A549 (cell line): ENCODE measurements around the gene SPATA1.

Experiments
- BHLHE40 ChIP-seq: IDR thresholded peaks from 2 replicates; pipeline ENCODE4 v1.6.1; 2012; ENCODE audit warnings: low read depth, low read length, inconsistent platforms
- CEBPB ChIP-seq, 2 experiments: fragments of >200 bp in 1 of 2; sonication (Bioruptor Twin) in 1 of 2; formaldehyde crosslinking in 1 of 2; IDR thresholded peaks; 2 replicates each; pipeline ENCODE4 v1.6.1; 2012 to 2016
- CHD2 ChIP-seq: fragments of 150-350 bp; IDR thresholded peaks from 2 replicates; pipeline ENCODE4 v1.6.1; 2014; ENCODE audit warnings: low read length; ENCODE audit not compliant: partially characterized antibody
- EHMT2 ChIP-seq: fragments of 200-600 bp; sonication (generic); IDR thresholded peaks from 2 replicates; pipeline ENCODE4 v1.6.1; 2016; ENCODE audit warnings: antibody characterized with exemption, low read depth, mild to moderate bottlenecking, moderate library complexity
- HEYL ChIP-seq: fragments of 250-450 bp; sonication (Bioruptor Pico); IDR thresholded peaks from 2 replicates; pipeline ENCODE4 v1.8.0; 2021; ENCODE audit warnings: mild to moderate bottlenecking, moderate library complexity
- JUNB ChIP-seq: fragments of >200 bp; sonication (Bioruptor Twin); formaldehyde crosslinking; IDR thresholded peaks from 2 replicates; pipeline ENCODE4 v1.6.1; 2016
- KDM1A ChIP-seq: fragments of 200-600 bp; sonication (generic); IDR thresholded peaks from 2 replicates; pipeline ENCODE4 v1.6.1; 2016; ENCODE audit warnings: low read depth, mild to moderate bottlenecking
- POLR2A ChIP-seq: IDR thresholded peaks from 2 replicates; pipeline ENCODE4 v1.6.1; 2012; ENCODE audit warnings: mild to moderate bottlenecking, low read length
- RFX5 ChIP-seq: fragments of 450-650 bp; IDR thresholded peaks from 2 replicates; pipeline ENCODE4 v1.7.1; 2014; ENCODE audit warnings: antibody characterized with exemption, mild to moderate bottlenecking, moderate library complexity
- TF ChIP-seq, protein P1 (sequence below): fragments of >200 bp; sonication (Bioruptor Twin); formaldehyde crosslinking; IDR thresholded peaks from 3 replicates; pipeline ENCODE4 v1.5.1; 2016
- TF ChIP-seq, protein P2 (sequence below): fragments of 450-650 bp; IDR thresholded peaks from 2 replicates; pipeline ENCODE4 v1.6.1; 2014; ENCODE audit warnings: antibody characterized with exemption

DNA sequence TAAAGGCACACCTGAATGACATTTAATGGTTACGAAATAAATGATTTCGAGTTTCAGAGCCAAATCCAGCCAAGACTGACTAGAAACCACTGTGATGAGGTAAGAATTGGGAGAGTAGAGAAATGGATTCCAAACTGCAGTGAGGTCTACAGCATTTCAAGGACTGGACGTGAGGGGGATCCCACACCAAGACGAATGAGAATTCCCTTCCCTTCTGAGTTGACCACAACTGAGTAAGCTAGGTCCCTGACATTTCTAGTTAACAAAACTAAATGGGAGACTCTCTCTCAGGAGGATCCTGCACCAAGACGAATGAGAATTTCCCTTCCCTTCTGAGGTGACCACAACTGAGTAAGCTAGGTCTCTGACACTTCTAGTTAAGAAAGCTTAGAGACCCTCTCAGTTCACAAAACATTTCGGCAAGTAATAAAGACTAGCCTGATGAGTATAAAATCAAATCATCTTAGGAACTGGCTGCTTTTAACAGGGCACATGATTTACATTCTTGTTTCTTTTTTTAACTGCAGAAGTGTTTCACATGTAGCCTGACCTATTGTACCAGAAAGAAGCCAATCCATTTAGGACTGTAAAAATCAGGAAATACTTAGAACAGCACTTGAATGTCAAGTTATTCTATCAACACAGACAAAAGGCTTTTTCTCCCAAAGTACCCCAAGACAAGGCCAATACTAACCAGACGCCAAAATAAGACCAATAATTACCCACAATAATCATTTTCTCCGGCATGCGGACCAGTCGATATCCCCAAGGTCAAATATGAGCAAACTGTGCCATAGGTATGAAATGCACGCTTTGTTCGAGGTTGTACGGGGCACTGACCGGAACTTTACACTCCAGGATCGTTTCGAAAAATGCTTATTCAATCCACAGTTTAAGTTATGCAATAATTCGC is 1.4 kb upstream of the SPATA1 start:
- TF ChIP-seq, protein P1, sequence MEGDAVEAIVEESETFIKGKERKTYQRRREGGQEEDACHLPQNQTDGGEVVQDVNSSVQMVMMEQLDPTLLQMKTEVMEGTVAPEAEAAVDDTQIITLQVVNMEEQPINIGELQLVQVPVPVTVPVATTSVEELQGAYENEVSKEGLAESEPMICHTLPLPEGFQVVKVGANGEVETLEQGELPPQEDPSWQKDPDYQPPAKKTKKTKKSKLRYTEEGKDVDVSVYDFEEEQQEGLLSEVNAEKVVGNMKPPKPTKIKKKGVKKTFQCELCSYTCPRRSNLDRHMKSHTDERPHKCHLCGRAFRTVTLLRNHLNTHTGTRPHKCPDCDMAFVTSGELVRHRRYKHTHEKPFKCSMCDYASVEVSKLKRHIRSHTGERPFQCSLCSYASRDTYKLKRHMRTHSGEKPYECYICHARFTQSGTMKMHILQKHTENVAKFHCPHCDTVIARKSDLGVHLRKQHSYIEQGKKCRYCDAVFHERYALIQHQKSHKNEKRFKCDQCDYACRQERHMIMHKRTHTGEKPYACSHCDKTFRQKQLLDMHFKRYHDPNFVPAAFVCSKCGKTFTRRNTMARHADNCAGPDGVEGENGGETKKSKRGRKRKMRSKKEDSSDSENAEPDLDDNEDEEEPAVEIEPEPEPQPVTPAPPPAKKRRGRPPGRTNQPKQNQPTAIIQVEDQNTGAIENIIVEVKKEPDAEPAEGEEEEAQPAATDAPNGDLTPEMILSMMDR: no peak
- TF ChIP-seq EHMT2 (no peak), RFX5 (no peak), JUNB (no peak), POLR2A (no peak), CHD2 (no peak), HEYL (CRISPR knock-in tag) (no peak), CEBPB (IDR thresholded peaks at IDR 0.05) (no peak; a peak in 1 of 4 replicates), BHLHE40 (no peak), KDM1A (no peak)
- TF ChIP-seq, protein P2, sequence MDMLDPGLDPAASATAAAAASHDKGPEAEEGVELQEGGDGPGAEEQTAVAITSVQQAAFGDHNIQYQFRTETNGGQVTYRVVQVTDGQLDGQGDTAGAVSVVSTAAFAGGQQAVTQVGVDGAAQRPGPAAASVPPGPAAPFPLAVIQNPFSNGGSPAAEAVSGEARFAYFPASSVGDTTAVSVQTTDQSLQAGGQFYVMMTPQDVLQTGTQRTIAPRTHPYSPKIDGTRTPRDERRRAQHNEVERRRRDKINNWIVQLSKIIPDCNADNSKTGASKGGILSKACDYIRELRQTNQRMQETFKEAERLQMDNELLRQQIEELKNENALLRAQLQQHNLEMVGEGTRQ: no peak
